A673 (cell line): ENCODE results near the gene UBE3B.

Source experiments
- CTCF ChIP-seq: fragments of 300-800, 200-600 bp; sonication (generic); conservative IDR thresholded peaks from 2 replicates; pipeline ENCODE4 v1.5.1; 2017; ENCODE audit warnings: low read depth, mild to moderate bottlenecking, antibody characterized with exemption, low read length, moderate library complexity, mixed read lengths
- EZH2 ChIP-seq: fragments of 200-600 bp; sonication (generic); IDR thresholded peaks from 2 replicates; pipeline ENCODE4 v1.6.1; 2017; ENCODE audit warnings: borderline replicate concordance, low read depth, mild to moderate bottlenecking, mixed read lengths, antibody characterized with exemption, low read length; ENCODE audit not compliant: poor library complexity, severe bottlenecking

- TF ChIP-seq CTCF (no peak), EZH2 (no peak)
Observed at GRCh38 chr12:109559200-109559505, 81.7 kb downstream of the UBE3B start.
